Fibroblast of skin of left quadriceps (primary cell): ENCODE data around the gene AFF3.
"Not testable (repeated sequence)": the region's sequence is repeated elsewhere in the genome, so short reads cannot be mapped to it uniquely, and the experiment has no call there.

Experiments used
- DNase-seq, 2 experiments: peaks; one replicate each; pipeline ENCODE4 v3.0.0-alpha.2; 2013; ENCODE audit warnings: low read depth in 2 of 2

Gene AFF3

GRCh38 chr2:99670768-99671734, 471.3 kb downstream of the AFF3 start:
- no peak for DNase-seq

- no peak for DNase-seq
Observed at GRCh38 chr2:99666256-99666655, 476.1 kb downstream of the AFF3 start.

- DNase-seq: no peak
Observed at GRCh38 chr2:99663641-99664040, 478.7 kb downstream of the AFF3 start.

- DNase-seq: peak; percentile 100
Observed at GRCh38 chr2:99662761-99663341, 479.5 kb downstream of the AFF3 start.

GRCh38 chr2:99661761-99662160, 480.6 kb downstream of the AFF3 start:
- DNase-seq: not testable (repeated sequence)

- no peak for DNase-seq
Observed at GRCh38 chr2:99660616-99661406, 481.6 kb downstream of the AFF3 start.

GRCh38 chr2:99659874-99660273, 482.5 kb downstream of the AFF3 start:
- no peak for DNase-seq

GRCh38 chr2:99657691-99658258, 484.6 kb downstream of the AFF3 start:
- DNase-seq: no peak

- DNase-seq: no peak
Observed at GRCh38 chr2:99656994-99657393, 485.4 kb downstream of the AFF3 start.

- no peak for DNase-seq
Observed at GRCh38 chr2:99653433-99653832, 489.0 kb downstream of the AFF3 start.

GRCh38 chr2:99652862-99653261, 489.5 kb downstream of the AFF3 start:
- no peak for DNase-seq

- no peak for DNase-seq
Observed at GRCh38 chr2:99651930-99652670, 490.3 kb downstream of the AFF3 start.

- no peak for DNase-seq
Observed at GRCh38 chr2:99648906-99649789, 493.2 kb downstream of the AFF3 start.

- DNase-seq: peak; percentile 85 to 86
Observed at GRCh38 chr2:99648178-99648844, 494.1 kb downstream of the AFF3 start.

- no peak for DNase-seq
Observed at GRCh38 chr2:99645960-99646359, 496.4 kb downstream of the AFF3 start.

- peak; percentile 63 to 73 for DNase-seq
Observed at GRCh38 chr2:99644419-99644787, 498.0 kb downstream of the AFF3 start.

GRCh38 chr2:99643787-99644418, 498.5 kb downstream of the AFF3 start:
- no peak for DNase-seq

GRCh38 chr2:99641999-99642398, 500.4 kb downstream of the AFF3 start:
- DNase-seq: no peak

GRCh38 chr2:99640635-99641151, 501.7 kb downstream of the AFF3 start:
- DNase-seq: no peak
